ENCODE results near the gene CASTOR1.

The CASTOR1 gene

DNA sequence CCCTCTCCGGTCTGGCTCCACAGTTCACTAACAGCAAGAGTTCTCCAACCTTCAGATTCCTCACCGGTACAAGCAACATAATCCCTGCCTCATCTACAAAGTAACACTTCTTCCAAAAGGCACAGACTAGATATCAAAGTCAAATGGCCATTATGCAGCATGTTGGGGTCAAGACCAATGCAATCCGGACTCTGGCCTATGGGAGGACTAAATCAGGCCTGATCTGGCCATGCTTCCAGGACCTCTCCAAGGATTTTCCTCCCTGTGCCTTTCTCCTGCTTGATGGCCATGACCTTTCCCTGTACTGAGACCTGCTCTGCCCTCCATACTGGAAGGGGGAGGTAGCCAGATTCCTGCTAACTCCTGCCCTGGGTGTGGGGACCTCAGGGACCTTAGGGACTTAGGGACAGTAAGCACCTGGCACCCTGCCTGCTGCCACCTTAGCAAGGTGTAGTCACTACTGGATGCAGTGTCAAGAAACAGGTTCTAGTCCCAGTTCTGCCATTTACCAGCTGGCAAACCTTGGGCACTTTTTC is 30.8 kb upstream of the CASTOR1 start:
- in situ Hi-C loops (cut with MboI; ENCODE audit: low sequenced_read_pairs): no loop called here

DNA sequence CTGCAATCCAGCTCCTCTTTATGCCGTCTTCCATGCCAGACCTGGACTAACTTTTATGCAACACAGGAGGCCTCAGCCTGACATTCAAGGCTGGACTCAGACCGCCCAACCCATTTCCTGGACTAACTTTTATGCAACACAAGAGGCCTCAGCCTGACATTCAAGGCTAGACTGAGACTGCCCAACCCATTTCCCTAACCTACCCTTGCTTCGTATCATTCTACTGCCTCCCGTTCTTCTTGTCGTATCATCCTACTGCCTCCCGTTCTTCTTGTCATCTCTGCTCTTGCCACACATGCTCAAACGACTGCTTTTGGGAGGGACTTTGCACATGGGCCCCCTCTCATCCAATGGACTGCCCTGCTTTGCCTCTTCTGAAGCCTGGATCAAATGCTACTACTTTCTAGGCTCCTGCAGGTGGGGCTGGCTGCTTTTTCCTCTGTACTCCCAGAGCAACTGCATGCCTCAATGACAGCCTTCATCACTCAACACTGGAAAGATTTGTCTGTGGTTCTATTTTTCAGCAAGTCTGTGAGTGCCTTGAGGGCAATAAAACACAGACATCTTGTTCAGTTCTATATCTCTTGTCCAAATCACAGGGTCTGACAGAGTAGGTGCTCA is 29.6 kb upstream of the CASTOR1 start:
- in situ Hi-C loops (cut with MboI; ENCODE audit: low sequenced_read_pairs): no loop called here

DNA sequence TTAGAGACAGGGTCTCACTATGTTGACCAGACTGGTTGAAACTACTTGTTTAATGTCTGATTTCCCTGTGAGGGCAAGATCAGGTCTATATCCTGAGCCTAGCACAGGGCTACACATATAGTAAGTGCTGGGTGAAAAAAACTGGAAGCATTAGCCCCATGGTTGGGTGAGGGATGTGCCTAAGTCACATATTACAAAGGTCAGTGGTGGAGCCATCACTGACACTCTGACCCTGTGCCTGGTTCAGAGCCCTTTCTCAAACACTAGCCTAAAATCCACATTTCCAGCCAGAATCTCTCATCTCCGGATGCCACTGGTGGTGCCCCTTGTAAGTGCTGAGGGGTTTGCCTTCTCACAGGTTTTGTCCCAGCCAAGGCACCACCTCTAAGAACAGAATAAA is 28.5 kb upstream of the CASTOR1 start:
- in situ Hi-C loops (cut with MboI; ENCODE audit: low sequenced_read_pairs): no loop called here

GRCh38 chr22:30315962-30316576 is 26.8 kb upstream of the CASTOR1 start:
- in situ Hi-C loops (cut with MboI; ENCODE audit: low sequenced_read_pairs): no loop called here

GRCh38 chr22:30314915-30315314 is 25.6 kb upstream of the CASTOR1 start:
- in situ Hi-C loops (cut with MboI; ENCODE audit: low sequenced_read_pairs): no loop called here

- in situ Hi-C loops (cut with MboI; ENCODE audit: low sequenced_read_pairs): no loop called here
These were observed 24.4 kb upstream of the CASTOR1 start for GRCh38 chr22:30313527-30314363.

DNA sequence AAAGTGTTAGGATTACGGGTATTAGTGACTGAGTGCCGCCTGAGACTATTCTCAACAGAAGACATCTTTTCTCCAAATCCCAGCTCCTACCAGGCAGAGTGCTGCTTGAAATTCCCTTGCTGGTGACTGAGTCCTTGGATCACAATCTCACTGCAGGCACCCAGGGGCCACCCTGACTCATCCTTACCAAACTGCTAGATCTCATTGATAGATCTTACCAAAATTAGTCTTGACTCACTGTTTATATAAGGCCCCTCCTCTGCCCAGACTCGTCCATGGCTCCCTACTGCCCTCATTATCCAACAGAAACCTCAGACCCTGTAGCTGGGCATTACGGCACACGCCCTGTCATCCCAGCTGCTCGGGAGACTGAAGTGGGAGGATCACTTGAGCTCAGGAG is 22.7 kb upstream of the CASTOR1 start:
- in situ Hi-C loops (cut with MboI; ENCODE audit: low sequenced_read_pairs): no loop called here

DNA sequence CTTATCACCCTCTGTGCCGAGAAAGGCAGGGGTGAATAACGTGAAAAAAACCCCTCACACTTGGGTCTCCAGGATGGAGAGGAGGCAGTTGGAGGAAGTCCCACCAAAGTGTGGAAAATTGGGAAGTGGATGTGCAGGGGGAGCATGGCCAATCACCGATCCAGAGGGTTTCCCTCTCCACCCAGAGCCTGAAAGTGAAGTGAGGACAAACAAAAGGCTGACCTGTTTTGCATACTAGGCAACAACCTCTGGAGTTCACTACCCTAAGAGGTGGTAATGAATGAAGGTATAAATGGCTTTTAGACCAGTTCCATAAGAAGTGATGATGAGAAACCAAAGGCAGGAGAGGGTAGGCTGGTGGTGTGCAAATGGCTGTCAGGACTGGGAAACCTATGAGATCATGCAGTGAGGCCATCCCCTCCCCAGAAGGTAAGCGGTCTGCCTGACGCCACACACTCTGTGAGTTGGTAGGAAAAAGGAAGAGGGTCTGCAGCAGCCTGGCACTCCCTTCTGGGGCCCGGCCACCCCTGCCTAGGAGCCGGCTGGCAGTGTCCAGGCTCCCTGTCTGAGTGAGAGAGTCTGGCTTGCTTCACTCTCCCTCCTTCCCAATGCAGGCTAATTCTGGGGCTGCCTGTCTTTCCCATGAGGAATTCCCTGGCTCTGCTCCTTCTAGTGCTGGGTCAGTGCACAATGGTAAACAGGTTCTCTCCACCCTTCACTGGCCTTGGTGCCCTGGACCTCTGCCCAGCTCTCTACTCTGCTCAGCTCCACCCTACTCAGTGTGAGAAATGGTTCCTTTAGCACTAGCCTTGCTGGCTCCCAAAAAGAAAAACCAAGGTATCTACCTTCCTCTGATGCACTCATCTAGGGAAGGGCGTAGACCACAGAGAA is 21.8 kb upstream of the CASTOR1 start:
- in situ Hi-C loops (cut with MboI; ENCODE audit: low sequenced_read_pairs): no loop called here

GRCh38 chr22:30309951-30310741 is 20.8 kb upstream of the CASTOR1 start:
- in situ Hi-C loops (cut with MboI; ENCODE audit: low sequenced_read_pairs): no loop called here

DNA sequence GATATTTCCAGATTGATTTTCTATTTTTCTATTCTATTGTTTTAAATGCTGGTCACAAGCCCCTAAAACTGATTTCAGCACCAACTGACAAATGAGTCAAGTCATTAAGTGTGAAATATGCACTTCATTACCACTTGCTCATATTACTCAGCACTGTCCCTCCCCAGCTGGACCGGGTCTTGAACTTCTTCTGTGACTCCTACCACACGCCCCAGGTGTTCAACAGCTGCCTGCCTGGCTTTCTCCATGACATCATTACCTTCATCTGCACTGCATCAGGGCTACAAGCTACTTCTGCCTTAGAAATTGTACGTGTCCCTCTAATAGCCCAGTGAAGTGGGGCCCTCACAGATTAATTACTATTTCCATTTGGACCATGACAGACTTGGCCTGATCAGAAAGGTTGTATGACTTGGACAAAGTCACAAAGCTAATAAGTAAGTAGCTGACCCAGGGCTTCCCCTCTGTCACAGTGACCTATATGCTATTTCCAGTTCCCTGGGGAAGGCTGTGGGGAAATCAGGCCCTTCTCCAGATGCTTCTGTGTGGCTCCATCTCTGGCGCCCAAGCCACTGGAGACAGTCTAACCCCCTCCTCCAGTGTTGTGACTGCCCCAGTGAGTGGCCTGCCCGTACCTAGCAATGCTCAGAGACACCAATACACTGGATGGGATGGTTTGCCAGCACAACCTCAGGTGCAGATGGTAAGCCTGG is 19.4 kb upstream of the CASTOR1 start:
- in situ Hi-C loops (cut with MboI; ENCODE audit: low sequenced_read_pairs): no loop called here

GRCh38 chr22:30308093-30308492 is 18.8 kb upstream of the CASTOR1 start:
- in situ Hi-C loops (cut with MboI; ENCODE audit: low sequenced_read_pairs): no loop called here

- in situ Hi-C loops (cut with MboI; ENCODE audit: low sequenced_read_pairs): no loop called here
These were observed 17.8 kb upstream of the CASTOR1 start for GRCh38 chr22:30307041-30307574.

- in situ Hi-C loops (cut with MboI; ENCODE audit: low sequenced_read_pairs): no loop called here
These were observed 17.3 kb upstream of the CASTOR1 start for GRCh38 chr22:30306627-30307011.

- in situ Hi-C loops (cut with MboI; ENCODE audit: low sequenced_read_pairs): no loop called here
These were observed 16.8 kb upstream of the CASTOR1 start for GRCh38 chr22:30305906-30306626.

DNA sequence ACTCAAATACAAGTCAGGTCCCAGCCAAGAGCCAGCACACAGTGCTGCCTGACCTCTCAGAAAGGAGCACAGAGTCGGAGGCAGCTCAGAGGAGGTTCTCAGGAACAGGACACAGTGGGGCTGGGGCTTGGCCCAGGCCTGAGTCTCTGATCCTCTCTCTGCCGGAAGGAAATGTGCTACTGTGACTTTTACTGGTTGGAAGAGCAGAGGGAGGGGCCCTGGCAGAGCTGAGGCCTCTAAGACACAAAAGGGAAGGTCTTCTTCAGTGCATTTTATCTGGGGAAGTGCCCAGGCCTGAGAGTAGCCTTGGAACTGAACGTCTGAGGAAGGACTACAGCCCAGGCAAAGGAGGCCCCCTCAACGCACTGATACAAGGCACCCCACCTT is 16.2 kb upstream of the CASTOR1 start:
- in situ Hi-C loops (cut with MboI; ENCODE audit: low sequenced_read_pairs): no loop called here

DNA sequence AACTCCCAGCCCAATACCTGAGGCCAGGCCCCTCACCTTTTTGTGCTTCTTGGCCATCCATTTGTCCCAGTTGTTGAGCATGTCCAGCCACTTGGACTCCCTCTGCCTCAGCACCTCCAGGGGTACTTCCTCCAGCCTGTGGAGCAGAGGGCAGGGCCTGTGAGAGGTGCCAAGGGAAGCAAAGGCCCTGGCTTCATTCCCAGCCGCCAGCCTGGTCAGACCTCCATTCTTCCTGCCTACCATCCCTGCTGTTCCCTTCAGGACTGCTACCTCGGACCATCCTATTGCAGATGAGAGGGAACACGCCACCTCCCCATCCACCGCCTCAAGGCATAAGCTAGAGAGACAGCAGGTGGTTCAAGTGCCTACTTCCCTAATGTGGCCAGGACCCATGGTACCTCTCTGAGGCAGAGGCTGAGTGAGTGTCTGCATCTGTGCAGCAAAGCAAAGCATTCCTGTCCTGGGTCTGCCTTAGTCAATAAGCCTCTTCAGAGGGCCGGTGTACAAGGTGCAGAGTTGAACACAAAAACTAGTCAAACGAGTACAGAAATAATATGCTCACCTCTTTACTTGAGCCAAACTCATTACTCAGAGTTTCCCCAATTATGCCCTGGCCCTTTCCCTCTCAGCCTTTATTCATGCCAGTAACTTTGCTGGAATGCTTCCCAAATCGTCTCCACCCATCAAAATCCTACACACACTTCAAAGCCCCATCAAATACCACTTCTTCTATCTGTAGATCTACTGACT is 15.4 kb upstream of the CASTOR1 start:
- in situ Hi-C loops (cut with MboI; ENCODE audit: low sequenced_read_pairs): no loop called here

GRCh38 chr22:30302810-30303138 is 13.5 kb upstream of the CASTOR1 start:
- in situ Hi-C loops (cut with MboI; ENCODE audit: low sequenced_read_pairs): no loop called here

Measured in hTERT RPE-1 (cell line).